ENCODE results near the gene CDX1. TPM values are rescaled to one million over a fixed set of nuclear protein-coding genes. Genes with fewer than 3 reads are reported as not detected.

CDX1 gene
- total RNA-seq, 2 donors from 2014 or later: not detected

DNA sequence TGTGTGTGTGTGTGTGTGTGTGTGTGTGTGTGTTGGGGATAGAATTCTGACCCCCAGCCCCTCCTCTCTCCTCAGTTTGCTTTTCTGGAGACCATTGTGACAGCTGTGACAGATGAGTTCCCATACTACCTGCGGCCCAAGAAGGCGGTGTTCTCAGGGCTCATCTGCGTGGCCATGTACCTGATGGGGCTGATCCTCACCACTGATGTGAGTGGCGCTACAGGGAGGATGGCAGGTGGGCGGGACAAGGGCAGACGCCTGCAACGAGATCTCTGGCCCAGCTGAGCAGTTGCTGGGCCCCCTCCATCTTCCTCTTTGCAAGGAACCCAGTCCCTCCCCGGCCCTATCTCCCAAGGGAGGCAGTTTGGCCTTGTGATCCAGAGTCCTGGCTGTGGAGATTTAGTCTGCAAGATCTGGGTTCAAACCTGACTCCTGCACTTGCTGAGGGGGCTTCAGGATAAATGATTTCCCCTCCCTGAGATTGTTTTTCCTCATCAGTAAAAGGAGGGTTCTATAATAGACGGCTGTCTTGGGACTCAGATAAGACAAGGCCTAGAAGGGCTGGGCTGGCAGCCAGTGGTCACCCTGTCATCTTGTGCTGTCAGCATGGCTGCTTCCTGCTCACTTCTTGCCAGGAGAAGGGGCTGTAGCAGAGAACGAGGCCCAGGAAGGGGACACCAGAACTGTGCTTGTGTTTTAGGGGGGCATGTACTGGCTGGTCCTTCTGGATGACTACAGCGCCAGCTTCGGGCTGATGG, 37.4 kb downstream of the CDX1 start:
- H3K36me3 ChIP-seq: no peaks in the 10 kb centered on the region
- no peak for DNase-seq (ENCODE audit: low spot score)
- TF ChIP-seq, protein P1, sequence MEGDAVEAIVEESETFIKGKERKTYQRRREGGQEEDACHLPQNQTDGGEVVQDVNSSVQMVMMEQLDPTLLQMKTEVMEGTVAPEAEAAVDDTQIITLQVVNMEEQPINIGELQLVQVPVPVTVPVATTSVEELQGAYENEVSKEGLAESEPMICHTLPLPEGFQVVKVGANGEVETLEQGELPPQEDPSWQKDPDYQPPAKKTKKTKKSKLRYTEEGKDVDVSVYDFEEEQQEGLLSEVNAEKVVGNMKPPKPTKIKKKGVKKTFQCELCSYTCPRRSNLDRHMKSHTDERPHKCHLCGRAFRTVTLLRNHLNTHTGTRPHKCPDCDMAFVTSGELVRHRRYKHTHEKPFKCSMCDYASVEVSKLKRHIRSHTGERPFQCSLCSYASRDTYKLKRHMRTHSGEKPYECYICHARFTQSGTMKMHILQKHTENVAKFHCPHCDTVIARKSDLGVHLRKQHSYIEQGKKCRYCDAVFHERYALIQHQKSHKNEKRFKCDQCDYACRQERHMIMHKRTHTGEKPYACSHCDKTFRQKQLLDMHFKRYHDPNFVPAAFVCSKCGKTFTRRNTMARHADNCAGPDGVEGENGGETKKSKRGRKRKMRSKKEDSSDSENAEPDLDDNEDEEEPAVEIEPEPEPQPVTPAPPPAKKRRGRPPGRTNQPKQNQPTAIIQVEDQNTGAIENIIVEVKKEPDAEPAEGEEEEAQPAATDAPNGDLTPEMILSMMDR (IDR thresholded peaks at IDR 0.05): no peak

DNA sequence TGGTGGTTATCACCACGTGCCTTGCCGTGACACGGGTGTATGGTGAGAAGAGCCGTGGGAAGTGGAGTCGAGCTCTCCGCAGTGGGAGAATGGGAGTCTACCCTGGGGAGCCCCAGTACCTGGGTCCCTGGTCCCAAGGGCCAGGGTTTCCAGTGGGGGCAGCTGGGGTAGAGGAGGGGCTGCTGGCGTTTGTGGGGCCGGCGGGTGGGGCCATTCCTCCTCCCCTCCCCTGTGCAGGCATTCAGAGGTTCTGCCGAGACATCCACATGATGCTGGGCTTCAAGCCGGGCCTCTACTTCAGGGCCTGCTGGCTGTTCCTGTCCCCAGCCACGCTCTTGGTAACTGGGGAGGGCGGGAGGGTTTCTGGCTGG, 38.0 kb downstream of the CDX1 start:
- Histone ChIP-seq H3K27ac (no peak overlapping the region), H3K9me3 (no peaks in the 10 kb centered on the region), H3K4me3 (no peak overlapping the region), H3K36me3 (no peaks in the 10 kb centered on the region), H3K27me3 (no peaks in the 10 kb centered on the region), H3K4me1 (no peaks in the 10 kb centered on the region)
- TF ChIP-seq, protein P1 (IDR thresholded peaks at IDR 0.05): no peak
- DNase-seq (ENCODE audit: low spot score): no peak

More for the DNA sequence above, 37.4 kb downstream of the CDX1 start:
- no peaks in the 10 kb centered on the region for H3K4me1 ChIP-seq
- H3K9me3 ChIP-seq: no peaks in the 10 kb centered on the region
- H3K4me3 ChIP-seq: no peak overlapping the region
- H3K27me3 ChIP-seq: no peaks in the 10 kb centered on the region
- no peak overlapping the region for H3K27ac ChIP-seq

DNA sequence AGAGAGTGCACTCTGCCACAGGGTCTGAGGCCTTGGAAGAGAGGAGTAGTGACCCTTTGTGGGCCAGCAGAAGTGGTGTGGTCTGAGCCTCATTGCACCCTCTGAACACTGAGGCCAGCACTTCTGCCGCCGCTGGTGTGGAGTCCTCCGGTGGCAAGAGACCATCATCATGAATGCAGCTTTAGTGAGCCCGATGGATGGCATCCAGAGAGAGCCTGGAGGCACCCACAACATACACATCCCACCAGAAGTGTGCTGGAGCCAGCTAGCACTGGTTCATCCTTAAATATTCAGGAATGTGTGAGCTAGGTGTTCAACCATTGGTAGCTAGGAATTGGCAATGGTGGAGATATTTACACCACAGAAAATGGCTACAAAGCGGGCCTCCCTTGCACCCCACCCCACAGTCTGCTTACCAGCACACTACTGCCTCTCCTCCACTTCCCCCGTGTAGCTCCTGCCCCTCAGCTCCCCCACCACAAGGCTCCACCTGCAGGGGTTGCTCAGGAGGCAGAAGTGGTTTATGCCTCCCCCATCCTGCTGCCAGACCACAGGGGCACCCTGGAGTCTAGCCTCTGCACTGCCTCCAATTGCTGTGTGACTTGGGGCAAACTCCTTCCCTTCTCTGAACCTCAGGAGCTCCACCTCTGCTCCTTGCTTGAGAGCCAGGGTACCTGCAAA, 39.7 kb downstream of the CDX1 start:
- Histone ChIP-seq H3K9me3 (no peaks in the 10 kb centered on the region), H3K27ac (no peak overlapping the region), H3K4me3 (no peak overlapping the region), H3K36me3 (no peaks in the 10 kb centered on the region), H3K27me3 (no peaks in the 10 kb centered on the region), H3K4me1 (no peaks in the 10 kb centered on the region)
- TF ChIP-seq, protein P1 (IDR thresholded peaks at IDR 0.05): no peak
- no peak for DNase-seq (ENCODE audit: low spot score)

DNA sequence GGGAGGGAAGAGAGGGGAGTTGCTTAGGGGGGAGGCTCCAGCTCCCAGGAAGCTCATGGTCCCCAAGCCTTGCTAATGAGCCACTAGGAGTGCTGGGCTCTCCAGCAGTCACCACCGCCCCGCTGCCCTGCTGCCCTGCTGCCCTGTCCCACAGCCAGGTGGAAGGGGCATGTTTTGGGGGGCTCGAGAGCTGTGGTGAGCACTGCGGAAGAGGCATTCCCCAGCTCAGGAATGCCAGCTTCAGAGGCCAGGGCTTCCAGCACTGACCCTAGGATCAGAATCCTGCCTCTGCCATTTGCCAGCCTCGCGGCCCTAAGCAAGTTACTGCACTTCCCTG, 40.2 kb downstream of the CDX1 start:
- Histone ChIP-seq H3K36me3 (no peaks in the 10 kb centered on the region), H3K4me3 (no peak overlapping the region), H3K27ac (no peak overlapping the region), H3K4me1 (no peaks in the 10 kb centered on the region), H3K27me3 (no peaks in the 10 kb centered on the region), H3K9me3 (no peaks in the 10 kb centered on the region)
- TF ChIP-seq, protein P1 (IDR thresholded peaks at IDR 0.05): no peak
- no peak for DNase-seq (ENCODE audit: low spot score)

DNA sequence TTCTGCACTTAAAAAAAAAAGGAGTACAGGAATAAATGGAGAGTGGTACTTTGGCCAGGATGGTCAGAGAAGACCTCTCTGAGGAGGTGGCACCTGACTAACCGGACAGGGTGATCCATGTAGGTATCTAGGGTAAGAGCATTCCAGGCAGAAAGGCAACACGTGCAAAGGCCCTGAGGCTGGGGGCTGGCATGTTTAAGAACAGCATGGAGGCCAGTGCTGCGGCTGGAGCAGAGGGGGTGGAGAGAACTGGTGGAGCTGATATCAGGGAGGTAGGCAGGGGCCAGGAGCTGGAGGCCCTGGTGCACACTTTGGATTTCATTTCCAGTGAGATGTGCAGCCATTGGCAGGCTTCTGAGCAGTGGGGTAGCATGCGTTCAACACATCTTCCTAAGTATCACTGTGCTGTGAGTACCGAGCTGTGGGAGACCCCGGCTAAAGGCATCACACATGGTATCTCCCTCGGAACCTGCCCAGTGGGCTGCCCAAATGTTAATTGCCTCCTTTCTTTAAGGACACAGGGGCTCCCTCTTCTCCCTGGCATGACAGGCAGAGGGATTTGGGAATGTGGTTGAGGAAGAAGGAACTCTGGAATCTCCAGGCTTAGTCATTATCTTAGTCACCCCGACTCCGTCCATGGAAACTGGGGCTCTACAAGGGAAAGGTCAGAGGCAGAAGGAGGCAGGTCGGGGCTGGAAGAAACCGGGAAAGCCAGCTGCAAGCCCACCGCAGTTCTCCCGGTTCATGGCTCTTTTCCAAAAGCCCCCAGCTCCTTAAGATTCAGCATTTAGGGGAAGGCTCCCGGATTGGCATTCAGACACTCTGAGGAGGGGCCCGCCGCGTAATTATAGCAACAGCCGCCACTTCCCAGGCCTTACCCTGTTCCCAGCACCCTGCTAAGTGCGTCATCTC, 41.9 kb downstream of the CDX1 start:
- DNase-seq (ENCODE audit: low spot score): no peak
- TF ChIP-seq, protein P1 (IDR thresholded peaks at IDR 0.05): no peak
- no peak overlapping the region for H3K4me3 ChIP-seq

More for the DNA sequence above, 41.9 kb downstream of the CDX1 start:
- no peaks in the 10 kb centered on the region for H3K4me1 ChIP-seq
- no peak overlapping the region for H3K27ac ChIP-seq
- H3K36me3 ChIP-seq: no peaks in the 10 kb centered on the region
- no peaks in the 10 kb centered on the region for H3K9me3 ChIP-seq
- no peaks in the 10 kb centered on the region for H3K27me3 ChIP-seq
